ENCODE results near the gene RFX8. TPM values are rescaled to one million over a fixed set of nuclear protein-coding genes. Genes with fewer than 3 reads are reported as not detected.

The RFX8 gene
- polyA plus RNA-seq, 3 donors, result not detected

- Histone ChIP-seq H4K20me1 (ENCODE audit: insufficient read depth, low read length) (no peaks in the 10 kb centered on the region), H3K9me3 (replicated peaks in 1 of 2; ENCODE audit: control insufficient read depth in 1 of 2, insufficient read depth in 1 of 2, low read length in 2 of 2) (no peaks in the 10 kb centered on the region), H3K27me3 (ENCODE audit: control insufficient read depth in 2 of 2, insufficient read depth in 2 of 2, low read length in 2 of 2) (no peaks in the 10 kb centered on the region), H3K27ac (ENCODE audit: low read depth in 1 of 2, low read length in 2 of 2) (no peak overlapping the region), H2AFZ (ENCODE audit: insufficient read depth, low read depth, low read length, poor library complexity, severe bottlenecking) (no peak overlapping the region), H3K4me2 (replicated peaks; ENCODE audit: extremely low read depth, low read length, poor library complexity, severe bottlenecking) (no peak overlapping the region), H3K79me2 (ENCODE audit: insufficient read depth, low read length) (no peaks in the 10 kb centered on the region), H3K4me1 (ENCODE audit: control insufficient read depth in 1 of 2, insufficient read depth in 2 of 2, low read length in 2 of 2) (peaks cover 9 to 10% of the 10 kb centered on the region in 2 donors), H3K9ac (ENCODE audit: insufficient read depth, low read length, poor library complexity, severe bottlenecking) (no peak overlapping the region), H3K36me3 (replicated peaks in 1 of 2; ENCODE audit: control insufficient read depth in 1 of 2, insufficient read depth in 2 of 2, low read length in 2 of 2) (no peaks in the 10 kb centered on the region), H3K4me3 (replicated peaks in 1 of 3; ENCODE audit: low read depth in 2 of 3, low read length in 3 of 3) (no peak overlapping the region)
- DNase-seq, result peak; percentile 22 to 72 (median 72)
- H3K27ac Mint-ChIP-seq, result peak overlapping the region in 3 of 7 donors; percentile 74 to 80 (median 76)
- 83% methylated on average over 1 of the region's 4 CpGs for WGBS (ENCODE audit: insufficient coverage)
- intact Hi-C loops (cut with micrococcal nuclease), result loop anchor here in 1 of 2 donors (5.0 to 10.0 kb wide), 3 partner anchors 54 to 274 kb away; partner anchors contain the start of genes MAP4K4 and RFX8
- no peak overlapping the region for H3K4me3 Mint-ChIP-seq
- H3K4me1 Mint-ChIP-seq, result peaks cover 12% of the 10 kb centered on the region
- peaks cover 6 to 10% of the 10 kb centered on the region in 2 donors for H3K36me3 Mint-ChIP-seq
- TF ChIP-seq CTCF (IDR thresholded peaks at IDR 0.05), result no peak
- H3K27me3 Mint-ChIP-seq (ENCODE audit: low read depth in 3 of 3), result peaks cover 0 to 1% (median 1%) of the 10 kb centered on the region in 3 donors
- peaks cover 0 to 2% (median under 1%) of the 10 kb centered on the region in 7 donors for H3K9me3 Mint-ChIP-seq
These were observed 54.3 kb downstream of the RFX8 start for GRCh38 chr2:101420623-101421022.

- Histone ChIP-seq H3K4me2 (replicated peaks; ENCODE audit: extremely low read depth, low read length, poor library complexity, severe bottlenecking) (no peak overlapping the region), H4K20me1 (ENCODE audit: insufficient read depth, low read length) (no peaks in the 10 kb centered on the region), H3K79me2 (ENCODE audit: insufficient read depth, low read length) (no peaks in the 10 kb centered on the region), H3K27me3 (ENCODE audit: control insufficient read depth in 2 of 2, insufficient read depth in 2 of 2, low read length in 2 of 2) (no peaks in the 10 kb centered on the region), H3K36me3 (replicated peaks in 1 of 2; ENCODE audit: control insufficient read depth in 1 of 2, insufficient read depth in 2 of 2, low read length in 2 of 2) (no peaks in the 10 kb centered on the region), H2AFZ (ENCODE audit: insufficient read depth, low read depth, low read length, poor library complexity, severe bottlenecking) (no peak overlapping the region), H3K9me3 (replicated peaks in 1 of 2; ENCODE audit: control insufficient read depth in 1 of 2, insufficient read depth in 1 of 2, low read length in 2 of 2) (peaks cover 0 to 6% of the 10 kb centered on the region in 2 donors), H3K9ac (ENCODE audit: insufficient read depth, low read length, poor library complexity, severe bottlenecking) (no peak overlapping the region), H3K4me1 (ENCODE audit: control insufficient read depth in 1 of 2, insufficient read depth in 2 of 2, low read length in 2 of 2) (peaks cover 9 to 10% of the 10 kb centered on the region in 2 donors), H3K4me3 (replicated peaks in 1 of 3; ENCODE audit: low read depth in 2 of 3, low read length in 3 of 3) (no peak overlapping the region), H3K27ac (ENCODE audit: low read depth in 1 of 2, low read length in 2 of 2) (no peak overlapping the region)
- intact Hi-C loops (cut with micrococcal nuclease), result loop anchor here (2.0 kb wide), 2 partner anchors 412 to 414 kb away; no protein-coding TSS in a partner anchor
- peak; percentile 51 to 73 (median 72) for DNase-seq
- Mint-ChIP-seq H3K36me3 (peaks cover 11 to 17% of the 10 kb centered on the region in 2 donors), H3K4me3 (no peak overlapping the region), H3K27me3 (ENCODE audit: low read depth in 3 of 3) (peaks cover 0 to 1% (median 0%) of the 10 kb centered on the region in 3 donors), H3K4me1 (peaks cover 12% of the 10 kb centered on the region), H3K9me3 (peaks cover 6 to 12% (median 9%) of the 10 kb centered on the region in 7 donors), H3K27ac (peak overlapping the region in 1 of 7 donors; percentile 44)
- TF ChIP-seq CTCF (IDR thresholded peaks at IDR 0.05), result peak; percentile 79
- WGBS (ENCODE audit: insufficient coverage), result 91% methylated on average over 10 of the region's 10 CpGs
These were observed 55.7 kb downstream of the RFX8 start for GRCh38 chr2:101419096-101419663.
